NCI-H2107 (cell line): ENCODE data around the gene HS3ST3B1.

ENCODE experiments used
- DNase-seq: peaks from one replicate; lab custom pipeline; 2025; lab: John Stamatoyannopoulos, UW

HS3ST3B1 gene

GRCh38 chr17:14300575-14301278 lies at the start of gene HS3ST3B1:
Gene HS3ST3B1 (plus strand): TSS chr17:14301081. CDS start chr17:14301519, 438 bp downstream.
- peak; percentile 34 for DNase-seq

- DNase-seq, result no peak
Observed at GRCh38 chr17:14261406-14261805, 39.5 kb upstream of the HS3ST3B1 start.

- DNase-seq, result no peak
Observed at GRCh38 chr17:14268264-14268663, 32.6 kb upstream of the HS3ST3B1 start.

DNA sequence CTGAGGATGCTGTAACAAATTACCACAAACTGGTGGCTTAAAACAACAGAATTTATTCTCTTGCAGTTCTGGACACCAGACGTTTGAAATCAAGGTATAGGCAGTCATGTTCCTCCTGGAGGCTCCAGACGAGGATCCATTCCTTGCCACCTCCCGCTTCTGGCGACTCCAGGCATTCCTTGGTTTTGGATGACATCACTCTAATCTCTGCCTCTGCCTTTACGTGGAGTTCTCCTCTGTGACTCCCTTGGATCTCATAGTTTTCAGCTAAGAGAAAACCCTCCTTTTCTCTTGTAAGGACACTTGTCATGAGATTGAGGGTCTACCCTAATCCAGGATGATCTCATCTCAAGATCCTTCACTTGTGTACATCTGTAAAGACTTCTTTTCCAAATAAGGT lies 31.4 kb upstream of the HS3ST3B1 start:
- no peak for DNase-seq

DNA sequence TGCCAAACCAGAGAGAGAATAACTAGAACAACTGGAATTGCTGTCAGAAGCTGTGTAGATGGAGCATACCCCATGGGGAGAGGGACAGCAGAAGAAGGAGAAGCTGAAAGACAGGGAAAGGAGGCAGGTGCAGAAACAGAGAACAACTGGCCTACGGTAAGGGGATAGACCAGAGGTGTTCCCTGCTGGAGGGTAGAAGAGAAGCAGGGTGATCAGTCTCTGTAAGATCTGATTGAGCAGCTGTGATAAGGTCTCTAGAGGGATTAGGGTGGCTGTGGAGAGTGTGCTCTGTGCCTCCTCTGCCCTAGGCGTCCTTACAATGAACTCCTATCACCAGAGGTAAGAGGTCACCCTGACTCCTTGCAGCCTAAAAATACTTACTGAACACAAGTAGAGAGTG lies 30.4 kb upstream of the HS3ST3B1 start:
- no peak for DNase-seq

DNA sequence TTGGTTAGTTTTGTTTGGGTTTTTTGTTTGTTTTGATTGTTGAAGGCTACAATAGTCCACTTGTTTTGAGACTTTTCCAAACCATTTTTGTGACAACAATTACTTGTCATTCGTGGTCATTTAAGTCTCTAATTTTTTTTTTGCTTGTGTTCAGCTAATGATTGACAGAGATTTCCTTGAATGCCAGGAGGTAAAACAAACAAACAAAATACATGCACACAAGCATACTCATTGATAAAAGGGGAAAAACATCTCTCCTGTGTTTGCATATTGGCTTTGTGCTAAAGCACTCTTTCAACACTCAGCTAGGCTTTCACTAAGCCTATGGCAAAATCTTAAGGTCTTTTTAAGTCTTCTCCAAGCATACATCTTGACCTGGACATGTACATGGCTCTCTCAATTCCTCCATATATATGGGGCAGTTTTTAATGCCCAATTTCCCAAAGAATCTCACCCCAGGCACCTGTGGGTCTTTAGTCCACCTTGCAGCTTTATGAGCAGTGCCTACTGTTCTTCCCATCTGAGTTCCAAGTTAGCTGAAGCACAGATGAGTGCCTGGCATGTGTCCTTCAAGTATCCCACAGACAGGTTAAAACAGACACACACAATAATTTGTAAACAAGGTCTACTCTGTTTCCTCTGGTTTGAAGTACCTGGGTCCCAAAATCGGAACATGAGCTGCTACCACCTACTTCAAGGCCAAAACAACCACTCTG lies 24.2 kb upstream of the HS3ST3B1 start:
- no peak for DNase-seq

- no peak for DNase-seq
Observed at GRCh38 chr17:14281530-14281929, 19.4 kb upstream of the HS3ST3B1 start.

- DNase-seq, result no peak
Observed at GRCh38 chr17:14282726-14283125, 18.2 kb upstream of the HS3ST3B1 start.

GRCh38 chr17:14289162-14289561 lies 11.7 kb upstream of the HS3ST3B1 start:
- no peak for DNase-seq

GRCh38 chr17:14294876-14295275 lies 6.0 kb upstream of the HS3ST3B1 start:
- DNase-seq, result no peak

DNA sequence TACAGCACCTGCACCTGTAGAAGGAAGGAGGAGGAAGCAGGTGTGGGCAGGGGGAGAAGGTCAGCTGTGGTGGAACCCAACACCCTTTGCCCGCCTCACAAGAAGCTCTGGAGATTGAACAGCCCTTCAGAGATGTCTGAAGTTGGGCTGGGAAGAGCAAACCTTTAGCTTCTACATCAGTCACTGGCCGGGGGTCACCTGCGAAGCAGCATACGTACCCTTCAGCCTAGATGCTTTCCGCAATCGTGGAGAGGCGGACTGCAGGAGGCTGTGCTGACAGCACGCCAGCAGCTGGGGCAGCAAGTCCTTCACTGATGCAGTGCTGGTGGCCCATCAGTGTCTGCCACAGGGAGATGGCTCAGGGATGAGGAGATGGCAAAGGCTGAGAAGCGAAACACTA lies 5.2 kb upstream of the HS3ST3B1 start:
- no peak for DNase-seq

DNA sequence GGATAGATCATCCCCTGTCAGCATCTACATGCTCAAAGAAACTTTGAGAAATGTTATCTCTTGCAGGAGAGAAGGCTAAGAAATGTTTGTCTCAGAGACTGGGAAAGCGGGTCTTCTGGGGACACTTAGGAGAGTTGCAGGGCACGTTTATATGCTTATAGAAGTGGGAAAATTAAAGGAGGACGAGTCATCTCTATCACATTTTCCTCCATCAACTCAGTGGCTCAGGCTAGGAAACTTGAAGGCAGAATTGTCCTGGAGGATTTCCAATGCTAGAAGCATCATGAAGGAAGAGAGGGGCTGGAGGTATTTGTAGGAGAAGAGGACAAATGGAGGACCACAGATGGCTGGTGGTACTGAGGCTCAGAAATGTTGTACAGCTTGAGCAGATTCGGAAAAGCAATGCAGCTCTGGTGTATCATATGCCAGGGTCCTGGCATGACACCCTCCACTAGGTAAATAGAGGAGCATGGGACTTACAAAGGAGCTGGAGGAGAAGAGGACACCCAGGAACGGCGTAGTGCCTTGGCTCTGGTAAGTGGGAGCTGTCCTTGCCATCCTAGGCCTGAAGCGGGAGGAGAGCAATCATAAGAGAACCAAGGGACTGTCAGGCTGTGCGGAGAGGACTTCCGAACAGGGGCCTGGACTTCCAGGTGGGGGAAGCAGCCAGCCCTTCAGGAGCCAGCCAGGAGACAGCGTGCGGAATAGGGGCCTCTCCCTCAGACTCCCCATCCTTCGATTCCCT lies 4.5 kb upstream of the HS3ST3B1 start:
- no peak for DNase-seq

GRCh38 chr17:14297161-14297851 lies 3.6 kb upstream of the HS3ST3B1 start:
- DNase-seq, result no peak

- no peak for DNase-seq
Observed at GRCh38 chr17:14298221-14298946, 2.5 kb upstream of the HS3ST3B1 start.

- DNase-seq, result no peak
Observed at GRCh38 chr17:14298947-14299279, 2.0 kb upstream of the HS3ST3B1 start.

GRCh38 chr17:14299280-14300141 lies 1.4 kb upstream of the HS3ST3B1 start:
- no peak for DNase-seq

DNA sequence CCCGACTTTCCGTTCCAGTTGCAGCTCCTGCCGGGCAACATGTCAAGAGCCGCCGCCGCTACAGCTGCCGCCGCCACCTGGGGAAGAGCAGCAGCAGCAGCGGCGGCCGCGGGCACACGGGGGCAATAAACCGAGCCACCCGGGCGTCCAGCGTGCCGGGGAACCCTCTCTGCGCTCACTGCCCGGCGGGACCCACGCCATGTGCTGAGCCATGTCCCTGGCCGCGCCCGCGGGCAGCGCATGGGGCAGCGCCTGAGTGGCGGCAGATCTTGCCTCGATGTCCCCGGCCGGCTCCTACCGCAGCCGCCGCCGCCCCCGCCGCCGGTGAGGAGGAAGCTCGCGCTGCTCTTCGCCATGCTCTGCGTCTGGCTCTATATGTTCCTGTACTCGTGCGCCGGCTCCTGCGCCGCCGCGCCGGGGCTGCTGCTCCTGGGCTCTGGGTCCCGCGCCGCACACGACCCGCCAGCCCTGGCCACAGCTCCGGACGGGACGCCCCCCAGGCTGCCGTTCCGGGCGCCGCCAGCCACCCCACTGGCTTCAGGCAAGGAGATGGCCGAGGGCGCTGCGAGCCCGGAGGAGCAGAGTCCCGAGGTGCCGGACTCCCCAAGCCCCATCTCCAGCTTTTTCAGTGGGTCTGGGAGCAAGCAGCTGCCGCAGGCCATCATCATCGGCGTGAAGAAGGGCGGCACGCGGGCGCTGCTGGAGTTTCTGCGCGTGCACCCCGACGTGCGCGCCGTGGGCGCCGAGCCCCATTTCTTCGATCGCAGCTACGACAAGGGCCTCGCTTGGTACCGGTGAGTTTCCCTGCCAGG lies 604 bp downstream of the HS3ST3B1 start:
- no peak for DNase-seq

GRCh38 chr17:14302091-14302430 lies 1.2 kb downstream of the HS3ST3B1 start:
- no peak for DNase-seq

DNA sequence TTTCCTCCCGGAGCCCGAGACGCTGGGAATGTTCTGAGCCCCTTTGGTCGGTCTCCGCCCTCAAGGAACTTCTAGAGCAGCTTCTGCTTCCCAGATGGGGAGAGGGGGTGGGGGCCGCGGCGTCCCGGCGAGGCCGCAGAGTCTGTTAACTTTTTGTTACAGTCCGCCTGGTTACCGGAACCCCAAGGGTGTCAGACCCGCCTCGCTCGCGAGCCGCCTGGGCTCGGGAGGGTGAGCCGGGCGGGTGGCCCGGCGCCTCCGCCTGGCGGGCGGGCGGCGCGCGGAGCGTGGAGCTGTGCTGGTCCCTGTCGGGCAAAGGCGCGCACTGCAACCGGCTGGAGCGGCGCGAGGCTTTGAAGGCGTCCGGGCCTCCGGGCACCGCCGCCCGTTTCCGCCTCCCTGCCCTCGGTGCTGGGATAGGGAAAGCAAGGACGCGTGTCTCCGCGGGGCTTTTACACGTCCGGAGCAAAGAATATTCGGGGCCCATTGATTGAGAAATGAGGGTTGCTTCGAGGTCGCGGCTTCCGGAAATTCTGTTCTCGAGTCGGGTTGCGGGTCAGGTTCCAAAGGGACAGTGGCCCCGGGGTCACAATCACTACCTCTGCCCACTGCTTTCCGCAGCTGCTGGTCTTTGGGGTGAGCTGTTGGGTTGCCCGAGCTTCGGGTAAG lies 1.7 kb downstream of the HS3ST3B1 start:
- DNase-seq, result no peak
